ENCODE measurements around the gene MSTN. TPM values are rescaled to one million over a fixed set of nuclear protein-coding genes. Genes with fewer than 3 reads are reported as not detected.

The MSTN gene
- total and polyA plus RNA-seq, 12 donors, result 0.14 to 3.8 (median 0.57) TPM; not detected in 1

- H3K4me1 ChIP-seq (replicated peaks in 1 of 2), result no peaks in the 10 kb centered on the region
- no peaks in the 10 kb centered on the region for H3K36me3 ChIP-seq (replicated peaks in 1 of 2)
- no peaks in the 10 kb centered on the region for H3K27me3 ChIP-seq
- intact Hi-C loops (cut with DNase I), result no loop called here
- H3K4me3 ChIP-seq, result no peak overlapping the region
- no peak for DNase-seq
- TF ChIP-seq POLR2A (IDR thresholded peaks at IDR 0.05), result no peak
- TF ChIP-seq, protein P1, sequence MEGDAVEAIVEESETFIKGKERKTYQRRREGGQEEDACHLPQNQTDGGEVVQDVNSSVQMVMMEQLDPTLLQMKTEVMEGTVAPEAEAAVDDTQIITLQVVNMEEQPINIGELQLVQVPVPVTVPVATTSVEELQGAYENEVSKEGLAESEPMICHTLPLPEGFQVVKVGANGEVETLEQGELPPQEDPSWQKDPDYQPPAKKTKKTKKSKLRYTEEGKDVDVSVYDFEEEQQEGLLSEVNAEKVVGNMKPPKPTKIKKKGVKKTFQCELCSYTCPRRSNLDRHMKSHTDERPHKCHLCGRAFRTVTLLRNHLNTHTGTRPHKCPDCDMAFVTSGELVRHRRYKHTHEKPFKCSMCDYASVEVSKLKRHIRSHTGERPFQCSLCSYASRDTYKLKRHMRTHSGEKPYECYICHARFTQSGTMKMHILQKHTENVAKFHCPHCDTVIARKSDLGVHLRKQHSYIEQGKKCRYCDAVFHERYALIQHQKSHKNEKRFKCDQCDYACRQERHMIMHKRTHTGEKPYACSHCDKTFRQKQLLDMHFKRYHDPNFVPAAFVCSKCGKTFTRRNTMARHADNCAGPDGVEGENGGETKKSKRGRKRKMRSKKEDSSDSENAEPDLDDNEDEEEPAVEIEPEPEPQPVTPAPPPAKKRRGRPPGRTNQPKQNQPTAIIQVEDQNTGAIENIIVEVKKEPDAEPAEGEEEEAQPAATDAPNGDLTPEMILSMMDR (IDR thresholded peaks at IDR 0.05), result no peak
- H3K27ac ChIP-seq, result no peak overlapping the region
- H3K9me3 ChIP-seq (replicated peaks in 1 of 3), result no peaks in the 10 kb centered on the region
These were observed 11.3 kb downstream of the MSTN start for GRCh38 chr2:190051223-190051622.

- intact Hi-C loops (cut with DNase I), result no loop called here
- no peak overlapping the region for H3K4me3 ChIP-seq
- no peak for TF ChIP-seq POLR2A (IDR thresholded peaks at IDR 0.05)
- TF ChIP-seq, protein P1 (IDR thresholded peaks at IDR 0.05), result no peak
- no peaks in the 10 kb centered on the region for H3K27me3 ChIP-seq
- H3K9me3 ChIP-seq (replicated peaks in 1 of 3), result no peaks in the 10 kb centered on the region
- H3K27ac ChIP-seq, result no peak overlapping the region
- no peaks in the 10 kb centered on the region for H3K4me1 ChIP-seq (replicated peaks in 1 of 2)
- no peaks in the 10 kb centered on the region for H3K36me3 ChIP-seq (replicated peaks in 1 of 2)
- no peak for DNase-seq
These were observed 12.5 kb downstream of the MSTN start for GRCh38 chr2:190050001-190050400.

- no peaks in the 10 kb centered on the region for H3K4me1 ChIP-seq (replicated peaks in 1 of 2)
- no peaks in the 10 kb centered on the region for H3K9me3 ChIP-seq (replicated peaks in 1 of 3)
- intact Hi-C loops (cut with DNase I), result no loop called here
- no peak overlapping the region for H3K27ac ChIP-seq
- no peak for TF ChIP-seq POLR2A (IDR thresholded peaks at IDR 0.05)
- TF ChIP-seq, protein P1 (IDR thresholded peaks at IDR 0.05), result no peak
- H3K4me3 ChIP-seq, result no peak overlapping the region
- WGBS, 4 donors, result 98 to 100% (median 100%) methylated on average over 1 to 2 of the region's 2 CpGs
- no peaks in the 10 kb centered on the region for H3K27me3 ChIP-seq
- H3K36me3 ChIP-seq (replicated peaks in 1 of 2), result no peaks in the 10 kb centered on the region
- DNase-seq, result no peak
These were observed 17.7 kb downstream of the MSTN start for GRCh38 chr2:190044866-190045265.

- no peak for TF ChIP-seq POLR2A (IDR thresholded peaks at IDR 0.05)
- TF ChIP-seq, protein P1 (IDR thresholded peaks at IDR 0.05), result no peak
- intact Hi-C loops (cut with DNase I), result no loop called here
- WGBS, 4 donors, result 68 to 70% (median 69%) methylated on average over 3 of the region's 3 CpGs
These were observed 19.1 kb downstream of the MSTN start for GRCh38 chr2:190043441-190043840.

More at GRCh38 chr2:190043441-190043840, 19.1 kb downstream of the MSTN start:
- no peak overlapping the region for H3K4me3 ChIP-seq
- no peaks in the 10 kb centered on the region for H3K9me3 ChIP-seq (replicated peaks in 1 of 3)
- no peaks in the 10 kb centered on the region for H3K27me3 ChIP-seq
- H3K36me3 ChIP-seq (replicated peaks in 1 of 2), result no peaks in the 10 kb centered on the region
- peak overlapping the region in 1 of 5 donors; percentile 4 for H3K27ac ChIP-seq
- H3K4me1 ChIP-seq (replicated peaks in 1 of 2), result no peaks in the 10 kb centered on the region
- DNase-seq, result peak in 1 of 7 donors; percentile 20

Data from adrenal gland (tissue), 12 donors.